ENCODE measurements around the gene STK38L. TPM values are rescaled to one million over a fixed set of nuclear protein-coding genes. Genes with fewer than 3 reads are reported as not detected.

STK38L gene
- total RNA-seq, 6 donors from 2014 or later = 11.1 to 31.7 (median 17.6) TPM

GRCh38 chr12:27351476-27351875 is 107.4 kb downstream of the STK38L start:
- no peak for TF ChIP-seq POLR2AphosphoS5 (IDR thresholded peaks at IDR 0.05)
- no peak for TF ChIP-seq CTCF (IDR thresholded peaks at IDR 0.05)
- no peak for TF ChIP-seq EP300 (IDR thresholded peaks at IDR 0.05)
- no peaks in the 10 kb centered on the region for H3K4me1 ChIP-seq
- H3K9me3 ChIP-seq = no peaks in the 10 kb centered on the region
- no peaks in the 10 kb centered on the region for H3K27me3 ChIP-seq
- H3K36me3 ChIP-seq = no peaks in the 10 kb centered on the region
- DNase-seq = no peak
- no peak overlapping the region for H3K4me3 ChIP-seq
- 97% methylated on average over 7 of the region's 7 CpGs for WGBS, 2 donors
- no peak for ATAC-seq (ENCODE audit: low FRiP score in 2 of 2)
- no peak overlapping the region for H3K27ac ChIP-seq

- Histone ChIP-seq H3K9me3 (no peaks in the 10 kb centered on the region), H3K27ac (no peak overlapping the region), H3K4me3 (no peak overlapping the region), H3K4me1 (no peaks in the 10 kb centered on the region), H3K36me3 (no peaks in the 10 kb centered on the region), H3K27me3 (no peaks in the 10 kb centered on the region)
- 91 to 96% methylated on average over 2 of the region's 2 CpGs for WGBS, 2 donors
- no peak for TF ChIP-seq POLR2A (IDR thresholded peaks at IDR 0.05)
- TF ChIP-seq POLR2AphosphoS5 (IDR thresholded peaks at IDR 0.05) = no peak
- TF ChIP-seq EP300 (IDR thresholded peaks at IDR 0.05) = no peak
- TF ChIP-seq CTCF (IDR thresholded peaks at IDR 0.05) = no peak
- DNase-seq (no peak), ATAC-seq (ENCODE audit: low FRiP score in 2 of 2) (no peak)
These were observed 111.4 kb downstream of the STK38L start for GRCh38 chr12:27355486-27355885.

DNA sequence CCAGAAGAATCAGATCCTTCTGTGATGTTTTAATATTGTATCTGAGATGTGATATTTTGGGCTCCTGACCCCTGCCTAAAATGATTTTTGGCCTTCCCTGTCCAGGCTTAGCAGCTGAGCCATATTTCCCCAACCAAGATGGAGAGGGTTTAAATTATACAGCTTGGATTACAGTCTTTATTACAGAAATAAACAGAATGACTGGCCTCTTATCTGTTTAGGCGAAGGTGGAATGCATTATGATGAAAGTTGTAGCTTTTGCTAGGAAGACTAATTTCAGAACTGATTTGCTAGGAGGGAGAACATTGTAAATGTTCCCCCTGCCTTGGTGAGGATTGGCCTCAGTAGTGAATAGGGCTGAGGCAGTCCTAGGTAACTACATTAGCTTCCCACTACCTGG is 111.9 kb downstream of the STK38L start:
- H3K27ac ChIP-seq = no peak overlapping the region
- H3K9me3 ChIP-seq = no peaks in the 10 kb centered on the region
- H3K4me3 ChIP-seq = no peak overlapping the region
- no peaks in the 10 kb centered on the region for H3K36me3 ChIP-seq
- DNase-seq (no peak), ATAC-seq (ENCODE audit: low FRiP score in 2 of 2) (no peak)
- no peaks in the 10 kb centered on the region for H3K27me3 ChIP-seq
- no peak for TF ChIP-seq CTCF (IDR thresholded peaks at IDR 0.05)
- TF ChIP-seq EP300 (IDR thresholded peaks at IDR 0.05) = no peak
- no peak for TF ChIP-seq POLR2AphosphoS5 (IDR thresholded peaks at IDR 0.05)
- TF ChIP-seq POLR2A (IDR thresholded peaks at IDR 0.05) = no peak
- no peaks in the 10 kb centered on the region for H3K4me1 ChIP-seq
- WGBS, 2 donors = 97 to 100% methylated on average over 1 of the region's 1 CpG

DNA sequence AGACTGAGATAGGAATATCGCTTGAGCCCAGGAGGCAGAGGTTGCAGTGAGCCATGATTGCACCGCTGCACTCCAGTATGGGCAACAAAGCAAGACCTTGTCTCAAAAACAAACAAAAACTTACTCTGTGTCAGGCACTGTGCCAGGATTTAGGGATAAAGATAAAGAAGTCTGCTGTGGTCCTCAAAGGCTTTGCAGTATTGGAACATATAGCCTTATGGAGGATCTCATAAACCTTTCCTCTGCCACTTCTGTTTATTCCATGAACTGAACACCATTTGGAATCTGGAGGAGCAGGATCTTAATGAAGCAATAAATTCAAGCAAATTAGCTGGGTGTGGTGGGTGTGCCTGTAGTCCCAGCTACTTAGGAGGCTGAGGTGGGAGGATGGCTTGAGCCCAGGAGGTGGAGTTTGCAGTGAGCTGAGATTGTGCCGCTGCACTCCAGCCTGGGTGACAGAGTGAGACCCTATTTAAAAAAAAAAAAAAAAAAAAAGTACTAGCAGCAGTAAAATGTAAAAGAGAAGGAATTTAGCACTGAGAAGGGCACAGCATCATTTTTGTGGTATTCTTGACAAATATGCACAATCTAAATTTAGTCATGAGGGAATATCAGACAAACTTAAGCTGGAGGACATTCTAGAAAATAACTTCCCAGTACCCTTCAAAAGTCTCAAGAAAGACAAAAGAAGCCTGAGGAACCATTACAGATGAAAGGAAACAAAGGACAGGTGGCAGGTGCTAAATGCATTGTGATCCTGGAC is 115.7 kb downstream of the STK38L start:
- TF ChIP-seq CTCF (IDR thresholded peaks at IDR 0.05) = no peak
- TF ChIP-seq EP300 (IDR thresholded peaks at IDR 0.05) = no peak
- no peak for TF ChIP-seq POLR2AphosphoS5 (IDR thresholded peaks at IDR 0.05)
- no peak for TF ChIP-seq POLR2A (IDR thresholded peaks at IDR 0.05)
- Histone ChIP-seq H3K9me3 (no peaks in the 10 kb centered on the region), H3K27me3 (no peaks in the 10 kb centered on the region), H3K4me3 (no peak overlapping the region), H3K4me1 (no peaks in the 10 kb centered on the region), H3K36me3 (no peaks in the 10 kb centered on the region), H3K27ac (no peak overlapping the region)
- WGBS, 2 donors = 82 to 83% methylated on average over 3 of the region's 3 CpGs
- ATAC-seq (ENCODE audit: low FRiP score in 2 of 2) (no peak), DNase-seq (no peak)

- no peaks in the 10 kb centered on the region for H3K36me3 ChIP-seq
- H3K27ac ChIP-seq = no peak overlapping the region
- no peaks in the 10 kb centered on the region for H3K27me3 ChIP-seq
- no peaks in the 10 kb centered on the region for H3K4me1 ChIP-seq
- WGBS, 2 donors = 86 to 87% methylated on average over 2 of the region's 2 CpGs
- TF ChIP-seq CTCF (IDR thresholded peaks at IDR 0.05) (no peak), EP300 (IDR thresholded peaks at IDR 0.05) (no peak), POLR2A (IDR thresholded peaks at IDR 0.05) (no peak), POLR2AphosphoS5 (IDR thresholded peaks at IDR 0.05) (no peak)
- no peak for DNase-seq
- no peak for ATAC-seq (ENCODE audit: low FRiP score in 2 of 2)
- no peak overlapping the region for H3K4me3 ChIP-seq
- no peaks in the 10 kb centered on the region for H3K9me3 ChIP-seq
These were observed 117.3 kb downstream of the STK38L start for GRCh38 chr12:27361372-27361771.
